Measurements from ENCODE around the gene OR52E6. TPM values are rescaled to one million over a fixed set of nuclear protein-coding genes. Genes with fewer than 3 reads are reported as not detected.

Gene OR52E6
- polyA plus RNA-seq, 1 experiment: not detected

- ChIA-PET POLR2A (no interaction called here), CTCF (no interaction called here)
Observed at GRCh38 chr11:5880329-5880728, 38.6 kb upstream of the OR52E6 start, which contains the start of gene OR52E4. TSS of gene OR52E4 (plus strand) at chr11:5880629. CDS start at chr11:5884293, 3,664 bp downstream.

GRCh38 chr11:5878564-5878963 lies 36.9 kb upstream of the OR52E6 start:
- no peak for TF ChIP-seq CTCF (IDR thresholded peaks at IDR 0.05; ENCODE audit: insufficient read depth, low read depth, low read length)
- CTCF ChIA-PET: no interaction called here
- Histone ChIP-seq H3K4me3 (ENCODE audit: low read depth, low read length) (no peak overlapping the region), H3K27me3 (ENCODE audit: control insufficient read depth, insufficient read depth, low read length) (no peaks in the 10 kb centered on the region), H3K36me3 (ENCODE audit: control insufficient read depth, insufficient read depth, low read length) (no peaks in the 10 kb centered on the region)
- no peak for DNase-seq (ENCODE audit: low read depth)
- POLR2A ChIA-PET: no interaction called here

More at GRCh38 chr11:5880329-5880728, 38.6 kb upstream of the OR52E6 start, which contains the start of gene OR52E4:
- H3K27me3 ChIP-seq (ENCODE audit: control insufficient read depth, insufficient read depth, low read length): no peaks in the 10 kb centered on the region
- no peaks in the 10 kb centered on the region for H3K36me3 ChIP-seq (ENCODE audit: control insufficient read depth, insufficient read depth, low read length)
- no peak within 1 kb of the TSS for H3K4me3 ChIP-seq (ENCODE audit: low read depth, low read length)
- no peak for DNase-seq (ENCODE audit: low read depth)
- TF ChIP-seq CTCF (IDR thresholded peaks at IDR 0.05; ENCODE audit: insufficient read depth, low read depth, low read length): no peak

- TF ChIP-seq CTCF (IDR thresholded peaks at IDR 0.05; ENCODE audit: insufficient read depth, low read depth, low read length): no peak
- no peak for DNase-seq (ENCODE audit: low read depth)
- ChIA-PET CTCF (interaction anchor here (0.7 kb wide), 1 partner anchor 776 kb away, joined by 3 read pairs; no protein-coding TSS in a partner anchor), POLR2A (no interaction called here)
- no peaks in the 10 kb centered on the region for H3K36me3 ChIP-seq (ENCODE audit: control insufficient read depth, insufficient read depth, low read length)
- H3K27me3 ChIP-seq (ENCODE audit: control insufficient read depth, insufficient read depth, low read length): no peaks in the 10 kb centered on the region
- H3K4me3 ChIP-seq (ENCODE audit: low read depth, low read length): no peak overlapping the region
Observed at GRCh38 chr11:5865826-5866225, 24.1 kb upstream of the OR52E6 start.

GRCh38 chr11:5857590-5857989 lies 15.9 kb upstream of the OR52E6 start, which contains the start of gene OR52E8:
TSS of gene OR52E8 (minus strand) at chr11:5857690. CDS start at chr11:5857690, 0 bp downstream.
- Histone ChIP-seq H3K27me3 (ENCODE audit: control insufficient read depth, insufficient read depth, low read length) (no peaks in the 10 kb centered on the region), H3K36me3 (ENCODE audit: control insufficient read depth, insufficient read depth, low read length) (no peaks in the 10 kb centered on the region), H3K4me3 (ENCODE audit: low read depth, low read length) (no peak within 1 kb of the TSS)
- ChIA-PET CTCF (no interaction called here), POLR2A (no interaction called here)
- DNase-seq (ENCODE audit: low read depth): no peak
- TF ChIP-seq CTCF (IDR thresholded peaks at IDR 0.05; ENCODE audit: insufficient read depth, low read depth, low read length): no peak

- DNase-seq (ENCODE audit: low read depth): no peak
- Histone ChIP-seq H3K36me3 (ENCODE audit: control insufficient read depth, insufficient read depth, low read length) (no peaks in the 10 kb centered on the region), H3K4me3 (ENCODE audit: low read depth, low read length) (no peak overlapping the region), H3K27me3 (ENCODE audit: control insufficient read depth, insufficient read depth, low read length) (no peaks in the 10 kb centered on the region)
- no peak for TF ChIP-seq CTCF (IDR thresholded peaks at IDR 0.05; ENCODE audit: insufficient read depth, low read depth, low read length)
- ChIA-PET CTCF (no interaction called here), POLR2A (no interaction called here)
Observed at GRCh38 chr11:5851002-5851401, 9.3 kb upstream of the OR52E6 start.
